ENCODE results near the gene SLC6A6. TPM values are rescaled to one million over a fixed set of nuclear protein-coding genes. Genes with fewer than 3 reads are reported as not detected.

SLC6A6 gene
- total RNA-seq, 1 donor from 2014 or later: 24.2 TPM

DNA sequence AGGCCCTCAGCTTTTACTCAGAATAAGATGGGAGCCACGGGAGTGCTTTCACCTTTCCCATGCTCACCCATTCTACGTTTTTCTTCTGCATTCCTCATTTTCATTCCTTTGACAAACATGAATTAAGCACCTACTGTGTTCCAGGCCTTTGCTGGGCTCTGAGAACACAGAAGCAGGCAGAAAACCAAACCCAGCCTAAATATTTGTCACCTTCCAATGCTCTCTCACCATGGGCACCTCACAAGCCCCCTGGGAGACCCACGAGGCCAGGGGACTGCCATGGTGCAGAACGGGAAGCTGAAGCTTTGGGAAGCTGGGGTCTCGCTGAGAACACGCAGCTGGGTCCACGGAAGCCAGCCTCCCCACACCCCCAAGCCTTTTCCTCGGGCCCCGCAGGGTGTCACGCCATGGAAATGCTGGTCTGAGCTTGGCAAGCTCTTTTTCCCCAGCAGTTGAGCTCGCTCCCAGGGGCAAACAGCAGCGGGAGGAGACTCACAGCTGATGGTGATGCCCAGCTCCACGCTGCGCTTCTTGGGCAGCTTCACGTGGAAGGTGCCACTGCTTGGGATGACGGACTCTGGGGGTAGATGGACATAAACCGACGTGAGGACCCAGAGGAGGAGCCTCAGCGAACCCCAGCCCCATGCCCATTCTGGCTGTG, 110.0 kb downstream of the SLC6A6 start:
- TF ChIP-seq EZH2 (IDR thresholded peaks at IDR 0.05; ENCODE audit: insufficient read depth, low read length): no peak
- TF ChIP-seq, protein P1, sequence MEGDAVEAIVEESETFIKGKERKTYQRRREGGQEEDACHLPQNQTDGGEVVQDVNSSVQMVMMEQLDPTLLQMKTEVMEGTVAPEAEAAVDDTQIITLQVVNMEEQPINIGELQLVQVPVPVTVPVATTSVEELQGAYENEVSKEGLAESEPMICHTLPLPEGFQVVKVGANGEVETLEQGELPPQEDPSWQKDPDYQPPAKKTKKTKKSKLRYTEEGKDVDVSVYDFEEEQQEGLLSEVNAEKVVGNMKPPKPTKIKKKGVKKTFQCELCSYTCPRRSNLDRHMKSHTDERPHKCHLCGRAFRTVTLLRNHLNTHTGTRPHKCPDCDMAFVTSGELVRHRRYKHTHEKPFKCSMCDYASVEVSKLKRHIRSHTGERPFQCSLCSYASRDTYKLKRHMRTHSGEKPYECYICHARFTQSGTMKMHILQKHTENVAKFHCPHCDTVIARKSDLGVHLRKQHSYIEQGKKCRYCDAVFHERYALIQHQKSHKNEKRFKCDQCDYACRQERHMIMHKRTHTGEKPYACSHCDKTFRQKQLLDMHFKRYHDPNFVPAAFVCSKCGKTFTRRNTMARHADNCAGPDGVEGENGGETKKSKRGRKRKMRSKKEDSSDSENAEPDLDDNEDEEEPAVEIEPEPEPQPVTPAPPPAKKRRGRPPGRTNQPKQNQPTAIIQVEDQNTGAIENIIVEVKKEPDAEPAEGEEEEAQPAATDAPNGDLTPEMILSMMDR (IDR thresholded peaks at IDR 0.05; ENCODE audit: insufficient read depth, low read depth, low read length): no peak
- FAIRE-seq (no peak), DNase-seq (ENCODE audit: low read depth) (no peak)
- Mint-ChIP-seq H3K4me1 (ENCODE audit: low read depth, unreplicated experiment) (no peaks in the 10 kb centered on the region), H3K4me3 (ENCODE audit: unreplicated experiment) (no peak overlapping the region), H3K9me3 (ENCODE audit: unreplicated experiment) (no peaks in the 10 kb centered on the region), H3K36me3 (ENCODE audit: low read depth, unreplicated experiment) (no peaks in the 10 kb centered on the region), H3K27ac (ENCODE audit: unreplicated experiment) (no peak overlapping the region), H3K27me3 (ENCODE audit: low read depth, unreplicated experiment) (peaks cover 28% of the 10 kb centered on the region)
- no peaks in the 10 kb centered on the region for H4K20me1 ChIP-seq (ENCODE audit: insufficient read depth, low read length)
- no peak overlapping the region for H3K4me2 ChIP-seq (ENCODE audit: low read length)
- no peaks in the 10 kb centered on the region for H3K9me3 ChIP-seq (ENCODE audit: insufficient read depth, low read depth, low read length)
- H3K4me3 ChIP-seq (ENCODE audit: insufficient read depth, low read depth, low read length): no peak overlapping the region
- no peak overlapping the region for H3K27ac ChIP-seq (ENCODE audit: low read depth, low read length)
- peaks cover 5% of the 10 kb centered on the region for H3K27me3 ChIP-seq (ENCODE audit: insufficient read depth, low read length)
- no peaks in the 10 kb centered on the region for H3K79me2 ChIP-seq (ENCODE audit: insufficient read depth, low read length)
- no peak overlapping the region for H3K9ac ChIP-seq (ENCODE audit: low read length)
- no peak overlapping the region for H2AFZ ChIP-seq (ENCODE audit: low read depth, low read length)
- H3K4me1 ChIP-seq (ENCODE audit: insufficient read depth, low read length): no peaks in the 10 kb centered on the region
- no peaks in the 10 kb centered on the region for H3K36me3 ChIP-seq (ENCODE audit: insufficient read depth, low read length)

DNA sequence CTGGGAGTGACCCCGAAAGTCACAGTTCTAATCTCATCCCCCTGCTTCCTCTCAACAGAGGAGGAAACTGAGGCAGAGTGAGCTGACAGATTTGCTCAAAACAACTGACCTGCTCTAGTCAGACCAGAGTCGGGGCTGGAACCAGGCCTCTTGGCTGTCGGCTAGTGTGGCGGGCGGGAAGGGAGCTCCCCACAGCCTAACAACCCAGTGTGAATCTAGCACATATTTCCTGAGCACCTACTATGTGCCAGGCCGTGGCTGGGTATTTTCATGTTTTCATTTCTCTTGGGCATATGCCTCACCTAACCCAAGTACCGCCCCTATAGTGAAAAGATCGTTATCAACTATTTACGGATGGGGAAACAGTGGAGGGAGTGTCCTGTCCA, 110.5 kb downstream of the SLC6A6 start:
- H2AFZ ChIP-seq (ENCODE audit: low read depth, low read length): no peak overlapping the region
- peaks cover 8% of the 10 kb centered on the region for H3K27me3 ChIP-seq (ENCODE audit: insufficient read depth, low read length)
- no peak overlapping the region for H3K4me2 ChIP-seq (ENCODE audit: low read length)
- FAIRE-seq (no peak), DNase-seq (ENCODE audit: low read depth) (no peak)
- TF ChIP-seq, protein P1 (IDR thresholded peaks at IDR 0.05; ENCODE audit: insufficient read depth, low read depth, low read length): no peak
- no peak for TF ChIP-seq EZH2 (IDR thresholded peaks at IDR 0.05; ENCODE audit: insufficient read depth, low read length)
- peaks cover 33% of the 10 kb centered on the region for H3K27me3 Mint-ChIP-seq (ENCODE audit: low read depth, unreplicated experiment)
- no peaks in the 10 kb centered on the region for H3K79me2 ChIP-seq (ENCODE audit: insufficient read depth, low read length)
- H4K20me1 ChIP-seq (ENCODE audit: insufficient read depth, low read length): no peaks in the 10 kb centered on the region
- no peaks in the 10 kb centered on the region for H3K36me3 Mint-ChIP-seq (ENCODE audit: low read depth, unreplicated experiment)
- H3K4me1 Mint-ChIP-seq (ENCODE audit: low read depth, unreplicated experiment): no peaks in the 10 kb centered on the region
- no peaks in the 10 kb centered on the region for H3K36me3 ChIP-seq (ENCODE audit: insufficient read depth, low read length)
- H3K4me1 ChIP-seq (ENCODE audit: insufficient read depth, low read length): no peaks in the 10 kb centered on the region
- no peak overlapping the region for H3K27ac Mint-ChIP-seq (ENCODE audit: unreplicated experiment)
- H3K9ac ChIP-seq (ENCODE audit: low read length): no peak overlapping the region
- H3K4me3 ChIP-seq (ENCODE audit: insufficient read depth, low read depth, low read length): no peak overlapping the region
- H3K9me3 Mint-ChIP-seq (ENCODE audit: unreplicated experiment): no peaks in the 10 kb centered on the region
- no peaks in the 10 kb centered on the region for H3K9me3 ChIP-seq (ENCODE audit: insufficient read depth, low read depth, low read length)
- H3K4me3 Mint-ChIP-seq (ENCODE audit: unreplicated experiment): no peak overlapping the region
- no peak overlapping the region for H3K27ac ChIP-seq (ENCODE audit: low read depth, low read length)

DNA sequence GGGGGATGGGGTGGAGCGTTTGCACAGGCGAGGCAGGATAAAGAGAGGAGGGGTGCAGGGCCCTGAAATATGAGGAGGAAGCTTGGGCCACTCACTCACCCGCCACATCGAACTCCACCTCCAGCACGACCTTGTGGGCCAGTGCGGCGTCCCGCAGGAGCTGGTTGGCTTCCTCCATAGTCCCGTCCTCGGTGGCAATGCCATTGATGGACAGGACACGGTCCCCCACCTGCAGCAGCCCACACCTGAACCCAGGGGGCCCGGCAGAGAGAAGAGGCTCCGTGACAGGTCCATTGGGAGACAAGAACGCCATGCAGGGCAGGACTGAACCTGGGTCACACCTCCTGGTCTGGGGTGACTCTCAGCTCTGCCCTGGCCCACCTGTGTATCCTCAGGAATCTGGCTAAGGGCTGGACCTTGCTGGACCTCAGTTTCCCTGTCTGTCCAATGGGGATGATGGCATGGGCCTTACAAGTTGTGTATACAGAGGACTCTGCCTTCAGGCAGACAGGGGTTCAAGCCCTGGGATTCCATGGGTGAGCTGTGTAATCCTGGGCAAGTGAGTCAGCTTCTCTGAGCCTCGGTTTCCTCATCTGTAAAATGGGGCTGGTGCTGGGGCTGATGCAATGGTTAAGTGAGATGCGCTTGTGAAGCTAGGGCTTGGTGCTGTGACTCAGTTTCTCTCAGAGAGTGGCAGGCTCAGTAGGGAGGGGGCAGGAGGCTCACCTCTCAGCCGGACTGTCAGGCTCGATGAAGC, 111.3 kb downstream of the SLC6A6 start:
- peaks cover 10% of the 10 kb centered on the region for H3K27me3 ChIP-seq (ENCODE audit: insufficient read depth, low read length)
- no peak overlapping the region for H3K9ac ChIP-seq (ENCODE audit: low read length)
- Mint-ChIP-seq H3K4me3 (ENCODE audit: unreplicated experiment) (no peak overlapping the region), H3K9me3 (ENCODE audit: unreplicated experiment) (no peaks in the 10 kb centered on the region), H3K27ac (ENCODE audit: unreplicated experiment) (no peak overlapping the region), H3K4me1 (ENCODE audit: low read depth, unreplicated experiment) (no peaks in the 10 kb centered on the region), H3K27me3 (ENCODE audit: low read depth, unreplicated experiment) (peaks cover 32% of the 10 kb centered on the region), H3K36me3 (ENCODE audit: low read depth, unreplicated experiment) (no peaks in the 10 kb centered on the region)
- no peaks in the 10 kb centered on the region for H3K36me3 ChIP-seq (ENCODE audit: insufficient read depth, low read length)
- no peak for FAIRE-seq
- no peak overlapping the region for H3K27ac ChIP-seq (ENCODE audit: low read depth, low read length)
- no peak overlapping the region for H3K4me3 ChIP-seq (ENCODE audit: insufficient read depth, low read depth, low read length)
- no peak overlapping the region for H2AFZ ChIP-seq (ENCODE audit: low read depth, low read length)
- H4K20me1 ChIP-seq (ENCODE audit: insufficient read depth, low read length): no peaks in the 10 kb centered on the region
- TF ChIP-seq, protein P1 (IDR thresholded peaks at IDR 0.05; ENCODE audit: insufficient read depth, low read depth, low read length): no peak
- TF ChIP-seq EZH2 (IDR thresholded peaks at IDR 0.05; ENCODE audit: insufficient read depth, low read length): no peak
- DNase-seq (ENCODE audit: low read depth): no peak
- no peak overlapping the region for H3K4me2 ChIP-seq (ENCODE audit: low read length)
- no peaks in the 10 kb centered on the region for H3K4me1 ChIP-seq (ENCODE audit: insufficient read depth, low read length)
- H3K79me2 ChIP-seq (ENCODE audit: insufficient read depth, low read length): no peaks in the 10 kb centered on the region
- H3K9me3 ChIP-seq (ENCODE audit: insufficient read depth, low read depth, low read length): no peaks in the 10 kb centered on the region

Data from astrocyte (in vitro differentiated cells and primary cell).